Trophoblast cell (in vitro differentiated cells and primary cell): ENCODE data around the gene CORO1A.
A peak's percentile ranks its signal among the peaks of the same experiment; 100 is the strongest.
"Not testable (repeated sequence)": the region's sequence is repeated elsewhere in the genome, so short reads cannot be mapped to it uniquely, and the experiment has no call there.

Experiments
- DNase-seq, 2 donors: peaks; one replicate each; pipeline ENCODE4 v3.0.0-alpha.2; 2016
- H2AFZ ChIP-seq: 2 replicates; pipeline ENCODE4 v1.6.1; 2013; ENCODE audit warnings: low read length, moderate library complexity, mild to moderate bottlenecking; ENCODE audit not compliant: insufficient read depth, poor library complexity
- H2AK5ac ChIP-seq: 2 replicates; pipeline ENCODE4 v1.6.1; 2013; ENCODE audit warnings: mild to moderate bottlenecking, low read length
- H2BK120ac ChIP-seq: 2 replicates; pipeline ENCODE4 v1.6.1; 2013; ENCODE audit warnings: low read length, mild to moderate bottlenecking, moderate library complexity; ENCODE audit not compliant: insufficient read depth, poor library complexity
- H2BK12ac ChIP-seq: 2 replicates; pipeline ENCODE4 v1.6.1; 2013; ENCODE audit warnings: mild to moderate bottlenecking, low read length, moderate library complexity
- H2BK5ac ChIP-seq: 2 replicates; pipeline ENCODE4 v1.6.1; 2013; ENCODE audit warnings: low read length, low read depth, moderate library complexity, mild to moderate bottlenecking; ENCODE audit not compliant: poor library complexity
- H3K14ac ChIP-seq: 2 replicates; pipeline ENCODE4 v1.6.1; 2013; ENCODE audit warnings: mild to moderate bottlenecking, low read length
- H3K18ac ChIP-seq: 2 replicates; pipeline ENCODE4 v1.6.1; 2013; ENCODE audit warnings: mild to moderate bottlenecking, low read length
- H3K23ac ChIP-seq: 2 replicates; pipeline ENCODE4 v1.6.1; 2013; ENCODE audit warnings: low read length
- H3K27ac ChIP-seq: 2 replicates; pipeline ENCODE4 v1.5.1; 2013; ENCODE audit warnings: low read depth, mild to moderate bottlenecking, inconsistent platforms, low read length, moderate library complexity
- H3K27me3 ChIP-seq: 2 replicates; pipeline ENCODE4 v1.6.1; 2013; ENCODE audit warnings: inconsistent platforms, mild to moderate bottlenecking, low read length, moderate library complexity; ENCODE audit not compliant: insufficient read depth
- H3K36me3 ChIP-seq, 2 experiments: 1 replicate in 1 of 2; 2 replicates in 1 of 2; pipeline ENCODE4 v1.6.1; 2013; ENCODE audit warnings: low read length in 2 of 2, mild to moderate bottlenecking in 2 of 2, moderate library complexity in 1 of 2; ENCODE audit not compliant: insufficient read depth in 2 of 2, control insufficient read depth in 1 of 2
- H3K4ac ChIP-seq: 2 replicates; pipeline ENCODE4 v1.6.1; 2013; ENCODE audit warnings: low read depth, mild to moderate bottlenecking, low read length, moderate library complexity
- H3K4me1 ChIP-seq, 2 experiments: 1 replicate in 1 of 2; 2 replicates in 1 of 2; pipeline ENCODE4 v1.6.1; 2013; ENCODE audit warnings: low read length in 2 of 2, mild to moderate bottlenecking in 2 of 2, moderate library complexity in 1 of 2; ENCODE audit not compliant: insufficient read depth in 2 of 2, control insufficient read depth in 1 of 2
- H3K4me2 ChIP-seq: 2 replicates; pipeline ENCODE4 v1.6.1; 2013; ENCODE audit warnings: inconsistent platforms, mild to moderate bottlenecking, low read length, moderate library complexity
- H3K4me3 ChIP-seq: 2 replicates; pipeline ENCODE4 v1.5.1; 2013; ENCODE audit warnings: mild to moderate bottlenecking, low read depth, low read length, inconsistent platforms
- H3K79me1 ChIP-seq: one replicate; pipeline ENCODE4 v1.6.1; 2013; ENCODE audit warnings: low read length
- H3K79me2 ChIP-seq: 2 replicates; pipeline ENCODE4 v1.6.1; 2013; ENCODE audit warnings: low read length, mild to moderate bottlenecking; ENCODE audit not compliant: control insufficient read depth, insufficient read depth, poor library complexity
- H3K9ac ChIP-seq: 2 replicates; pipeline ENCODE4 v1.6.1; 2013; ENCODE audit warnings: mild to moderate bottlenecking, low read length
- H3K9me3 ChIP-seq: 2 replicates; pipeline ENCODE4 v1.6.1; 2013; ENCODE audit warnings: low read depth, mild to moderate bottlenecking, control low read depth, inconsistent platforms, low read length; ENCODE audit not compliant: insufficient read depth
- H4K12ac ChIP-seq: 2 replicates; pipeline ENCODE4 v1.6.1; 2013; ENCODE audit warnings: low read depth, mild to moderate bottlenecking, low read length, moderate library complexity
- H4K8ac ChIP-seq: 2 replicates; pipeline ENCODE4 v1.6.1; 2013; ENCODE audit warnings: low read depth, mild to moderate bottlenecking, low read length, moderate library complexity
- H4K91ac ChIP-seq: one replicate; pipeline ENCODE4 v1.6.1; 2013; ENCODE audit warnings: low read depth, mild to moderate bottlenecking, low read length, moderate library complexity
- WGBS: extraction: QIAGEN DNeasy Blood & Tissue Kit; methylation state at CpG from one replicate; pipeline ENCODE4 v1.1.7; 2013; ENCODE audit warnings: missing lambda C conversion rate; ENCODE audit not compliant: insufficient read length, insufficient coverage; ENCODE audit errors: extremely low coverage; 5-methylcytosine and 5-hydroxymethylcytosine counted together

Gene CORO1A

DNA sequence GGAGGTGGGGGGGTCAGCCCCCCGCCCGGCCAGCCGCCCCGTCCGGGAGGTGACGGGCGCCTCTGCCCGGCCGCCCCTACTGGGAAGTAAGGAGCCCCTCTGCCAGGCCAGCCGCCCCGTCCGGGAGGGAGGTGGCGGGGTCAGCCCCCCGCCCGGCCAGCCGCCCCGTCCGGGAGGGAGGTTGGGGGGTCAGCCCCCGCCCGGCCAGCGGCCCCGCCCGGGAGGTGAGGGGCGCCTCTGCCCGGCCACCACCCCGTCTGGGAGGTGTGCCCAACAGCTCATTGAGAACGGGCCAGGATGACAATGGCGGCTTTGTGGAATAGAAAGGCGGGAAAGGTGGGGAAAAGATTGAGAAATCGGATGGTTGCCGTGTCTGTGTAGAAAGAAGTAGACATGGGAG lies 13.3 kb upstream of the CORO1A start:
- not testable (repeated sequence) for H2AFZ ChIP-seq, H3K14ac ChIP-seq, H4K12ac ChIP-seq, H4K91ac ChIP-seq, H3K36me3 ChIP-seq, DNase-seq, H3K27me3 ChIP-seq, H4K8ac ChIP-seq, H2BK120ac ChIP-seq, H3K27ac ChIP-seq, H2BK5ac ChIP-seq, H3K4me2 ChIP-seq, H2AK5ac ChIP-seq, H3K4me1 ChIP-seq, H3K18ac ChIP-seq, H3K23ac ChIP-seq, H2BK12ac ChIP-seq, H3K79me2 ChIP-seq, H3K4ac ChIP-seq, H3K9ac ChIP-seq, H3K4me3 ChIP-seq, H3K9me3 ChIP-seq, H3K79me1 ChIP-seq
- WGBS, result no CpG with 5 or more reads among the region's 31 CpGs

GRCh38 chr16:30173054-30173453 lies 10.3 kb upstream of the CORO1A start:
- no peak overlapping the region for H2BK12ac ChIP-seq
- H3K14ac ChIP-seq, result no peak overlapping the region
- no peak overlapping the region for H3K23ac ChIP-seq
- no peak overlapping the region for H3K18ac ChIP-seq
- no peak overlapping the region for H3K9ac ChIP-seq
- H2BK5ac ChIP-seq, result no peak overlapping the region
- no peak overlapping the region for H3K4ac ChIP-seq
- no peaks in the 10 kb centered on the region for H3K36me3 ChIP-seq
- H3K4me3 ChIP-seq, result no peak overlapping the region
- no peaks in the 10 kb centered on the region for H3K79me2 ChIP-seq
- WGBS, result no CpG with 5 or more reads among the region's 7 CpGs
- no peak overlapping the region for H4K91ac ChIP-seq
- H3K4me1 ChIP-seq, result no peaks in the 10 kb centered on the region
- H2AFZ ChIP-seq, result no peak overlapping the region
- no peak overlapping the region for H2BK120ac ChIP-seq
- no peak overlapping the region for H3K4me2 ChIP-seq
- H4K12ac ChIP-seq, result no peak overlapping the region
- no peaks in the 10 kb centered on the region for H3K79me1 ChIP-seq
- H3K27me3 ChIP-seq, result no peaks in the 10 kb centered on the region
- H2AK5ac ChIP-seq, result no peak overlapping the region
- no peak overlapping the region for H4K8ac ChIP-seq
- no peak overlapping the region for H3K27ac ChIP-seq
- DNase-seq, result no peak
- H3K9me3 ChIP-seq, result no peaks in the 10 kb centered on the region

GRCh38 chr16:30176876-30177275 lies 6.5 kb upstream of the CORO1A start:
- H3K27me3 ChIP-seq, H3K4me2 ChIP-seq, H2BK5ac ChIP-seq, H2AFZ ChIP-seq, H3K9ac ChIP-seq, H3K4ac ChIP-seq, H3K36me3 ChIP-seq, H3K79me1 ChIP-seq, H3K18ac ChIP-seq, H2BK12ac ChIP-seq, H2BK120ac ChIP-seq, H3K23ac ChIP-seq, H3K9me3 ChIP-seq, H3K4me3 ChIP-seq, H3K27ac ChIP-seq, H4K12ac ChIP-seq, H3K79me2 ChIP-seq, H3K4me1 ChIP-seq, H3K14ac ChIP-seq, H2AK5ac ChIP-seq, H4K91ac ChIP-seq, H4K8ac ChIP-seq: not testable (repeated sequence)
- WGBS, result no CpG with 5 or more reads among the region's 6 CpGs
- DNase-seq, result peak; percentile 41 to 65

DNA sequence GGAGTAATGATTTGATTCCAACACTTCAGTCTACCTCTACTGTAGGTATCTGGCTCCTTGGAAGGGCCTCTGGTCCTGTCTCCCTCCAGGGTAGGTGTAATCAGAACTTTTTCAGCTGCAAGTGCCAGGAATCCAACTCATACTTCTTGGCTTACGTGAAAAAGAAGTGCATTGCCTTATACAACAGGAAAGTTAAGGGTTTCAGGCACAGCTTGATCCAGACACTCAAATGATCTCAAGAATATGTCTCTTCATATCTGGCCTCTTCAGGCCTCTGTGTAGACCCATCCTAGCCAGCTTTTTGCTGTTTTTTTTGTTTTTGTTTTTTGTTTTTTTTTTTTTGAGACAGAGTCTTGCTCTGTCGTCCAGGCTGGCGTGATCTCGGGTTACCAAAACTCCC lies 4.2 kb upstream of the CORO1A start:
- DNase-seq, result peak in 1 of 2 donors; percentile 22
- no peaks in the 10 kb centered on the region for H3K27me3 ChIP-seq
- no peak overlapping the region for H4K8ac ChIP-seq
- H3K4me1 ChIP-seq, result peaks cover 3 to 9% of the 10 kb centered on the region in 2 experiments
- H2BK5ac ChIP-seq, result no peak overlapping the region
- no peak overlapping the region for H4K12ac ChIP-seq
- H3K79me2 ChIP-seq, result no peaks in the 10 kb centered on the region
- H3K79me1 ChIP-seq, result no peaks in the 10 kb centered on the region
- H2AK5ac ChIP-seq, result no peak overlapping the region
- no peak overlapping the region for H4K91ac ChIP-seq
- no peak overlapping the region for H3K14ac ChIP-seq
- H3K36me3 ChIP-seq, result no peaks in the 10 kb centered on the region
- H3K9me3 ChIP-seq, result peaks cover 3% of the 10 kb centered on the region
- no CpG with 5 or more reads among the region's 4 CpGs for WGBS
- no peak overlapping the region for H3K18ac ChIP-seq
- no peak overlapping the region for H3K27ac ChIP-seq
- H3K4ac ChIP-seq, result no peak overlapping the region
- no peak overlapping the region for H3K4me2 ChIP-seq
- H2BK120ac ChIP-seq, result no peak overlapping the region
- H3K4me3 ChIP-seq, result no peak overlapping the region
- H2AFZ ChIP-seq, result no peak overlapping the region
- H3K9ac ChIP-seq, result no peak overlapping the region
- no peak overlapping the region for H2BK12ac ChIP-seq
- H3K23ac ChIP-seq, result no peak overlapping the region
